ENCODE results near the gene ACSF3. TPM values are rescaled to one million over a fixed set of nuclear protein-coding genes. Genes with fewer than 3 reads are reported as not detected.
"Not testable (repeated sequence)": the region's sequence is repeated elsewhere in the genome, so short reads cannot be mapped to it uniquely, and the experiment has no call there.

The ACSF3 gene
- total RNA-seq, 1 experiment from 2014 or later: 39.2 TPM

GRCh38 chr16:89067677-89068443 lies 25.8 kb upstream of the ACSF3 start:
- no peak for TF ChIP-seq CTCF (IDR thresholded peaks at IDR 0.05; ENCODE audit: unreplicated experiment)
- Mint-ChIP-seq H3K9me3 (ENCODE audit: unreplicated experiment) (no peaks in the 10 kb centered on the region), H3K27me3 (ENCODE audit: insufficient read depth, unreplicated experiment) (peaks cover 10% of the 10 kb centered on the region), H3K4me3 (ENCODE audit: unreplicated experiment) (peak overlapping the region; percentile 11), H3K4me1 (ENCODE audit: insufficient read depth, unreplicated experiment) (no peaks in the 10 kb centered on the region), H3K36me3 (ENCODE audit: insufficient read depth, unreplicated experiment) (no peaks in the 10 kb centered on the region), H3K27ac (ENCODE audit: low read depth, unreplicated experiment) (no peak overlapping the region)
- ChIA-PET POLR2A (interaction anchor here (0.9 to 1.2 kb wide), 2 partner anchors 10 to 15 kb away, joined by 3 read pairs; no protein-coding TSS in a partner anchor), CTCF (interaction anchor here (0.5 to 0.6 kb wide), 2 partner anchors 11 to 210 kb away, joined by 3 to 6 read pairs; no protein-coding TSS in a partner anchor)
- intact Hi-C loops (cut with micrococcal nuclease): no loop called here
- BruUV-seq (replicated peaks): no TSS peak
- peak; percentile 28 for DNase-seq (ENCODE audit: unreplicated experiment)

GRCh38 chr16:89068814-89069616 lies 24.6 kb upstream of the ACSF3 start:
- H3K4me1 Mint-ChIP-seq (ENCODE audit: insufficient read depth, unreplicated experiment); H3K27ac Mint-ChIP-seq (ENCODE audit: low read depth, unreplicated experiment); H3K27me3 Mint-ChIP-seq (ENCODE audit: insufficient read depth, unreplicated experiment); BruUV-seq (replicated peaks); DNase-seq (ENCODE audit: unreplicated experiment); H3K9me3 Mint-ChIP-seq (ENCODE audit: unreplicated experiment); H3K4me3 Mint-ChIP-seq (ENCODE audit: unreplicated experiment); CTCF ChIA-PET; POLR2A ChIA-PET; intact Hi-C loops (cut with micrococcal nuclease); H3K36me3 Mint-ChIP-seq (ENCODE audit: insufficient read depth, unreplicated experiment): not testable (repeated sequence)

GRCh38 chr16:89069920-89070319 lies 23.7 kb upstream of the ACSF3 start:
- no peaks in the 10 kb centered on the region for H3K9me3 Mint-ChIP-seq (ENCODE audit: unreplicated experiment)
- no TSS peak for BruUV-seq (replicated peaks)
- intact Hi-C loops (cut with micrococcal nuclease): no loop called here
- H3K27ac Mint-ChIP-seq (ENCODE audit: low read depth, unreplicated experiment): no peak overlapping the region
- CTCF ChIA-PET: no interaction called here
- no peak overlapping the region for H3K4me3 Mint-ChIP-seq (ENCODE audit: unreplicated experiment)
- H3K36me3 Mint-ChIP-seq (ENCODE audit: insufficient read depth, unreplicated experiment): no peaks in the 10 kb centered on the region
- no peaks in the 10 kb centered on the region for H3K4me1 Mint-ChIP-seq (ENCODE audit: insufficient read depth, unreplicated experiment)
- peaks cover 10% of the 10 kb centered on the region for H3K27me3 Mint-ChIP-seq (ENCODE audit: insufficient read depth, unreplicated experiment)
- POLR2A ChIA-PET: no interaction called here
- DNase-seq (ENCODE audit: unreplicated experiment): no peak
- TF ChIP-seq CTCF (IDR thresholded peaks at IDR 0.05; ENCODE audit: unreplicated experiment): no peak

- TF ChIP-seq CTCF (IDR thresholded peaks at IDR 0.05; ENCODE audit: unreplicated experiment): no peak
- Mint-ChIP-seq H3K27me3 (ENCODE audit: insufficient read depth, unreplicated experiment) (peaks cover 10% of the 10 kb centered on the region), H3K4me1 (ENCODE audit: insufficient read depth, unreplicated experiment) (no peaks in the 10 kb centered on the region), H3K36me3 (ENCODE audit: insufficient read depth, unreplicated experiment) (no peaks in the 10 kb centered on the region), H3K4me3 (ENCODE audit: unreplicated experiment) (no peak overlapping the region), H3K27ac (ENCODE audit: low read depth, unreplicated experiment) (no peak overlapping the region), H3K9me3 (ENCODE audit: unreplicated experiment) (peaks cover 1% of the 10 kb centered on the region)
- intact Hi-C loops (cut with micrococcal nuclease): no loop called here
- no peak for DNase-seq (ENCODE audit: unreplicated experiment)
- BruUV-seq (replicated peaks): no TSS peak
- ChIA-PET CTCF (no interaction called here), POLR2A (no interaction called here)
Measured at GRCh38 chr16:89070590-89070989, 23.1 kb upstream of the ACSF3 start.

Data from MCF 10A (cell line).